K562 (cell line): ENCODE data around the gene SRL. TPM values are rescaled to one million over a fixed set of nuclear protein-coding genes. Genes with fewer than 3 reads are reported as not detected.

ENCODE experiments used
- CCNT2 ChIP-seq: IDR thresholded peaks from 2 replicates; pipeline ENCODE4 v1.6.1; 2011; ENCODE audit warnings: borderline replicate concordance, low read depth, mild to moderate bottlenecking, moderate library complexity, mixed read lengths, low read length; ENCODE audit not compliant: insufficient read length; ENCODE audit errors: extremely low read depth
- FOXK1 ChIP-seq: sonication (generic); formaldehyde crosslinking; IDR thresholded peaks from 2 replicates; pipeline ENCODE4 v1.8.0; 2022; ENCODE audit warnings: missing genetic modification reagents, mild to moderate bottlenecking, borderline replicate concordance
- GTF2E2 ChIP-seq: fragments of 200-800 bp; sonication (Bioruptor generic); IDR thresholded peaks from 2 replicates; pipeline ENCODE4 v1.6.1; 2016; ENCODE audit warnings: missing genetic modification characterization, missing compliant biosample characterization
- JUND ChIP-seq, 2 experiments: IDR thresholded peaks; 2 replicates in 1 of 2; 3 replicates in 1 of 2; pipeline ENCODE4 v1.6.1; 2011; ENCODE audit warnings: borderline replicate concordance in 2 of 2, low read depth in 2 of 2, low read length in 2 of 2, improper control_type of control experiment in 1 of 2, missing biosample characterization in 1 of 2, missing genetic modification characterization in 1 of 2, missing genetic modification reagents in 1 of 2
- NCOA4 ChIP-seq: fragments of 450-650 bp; IDR thresholded peaks from 2 replicates; pipeline ENCODE4 v1.6.1; 2018; ENCODE audit warnings: mild to moderate bottlenecking; ENCODE audit not compliant: partially characterized antibody
- NR2C1 ChIP-seq, 2 experiments: fragments of 450-650 bp; IDR thresholded peaks; 2 replicates each; pipeline ENCODE4 v1.6.1; 2017; ENCODE audit warnings: mild to moderate bottlenecking in 2 of 2, antibody characterized with exemption in 1 of 2, inconsistent platforms in 1 of 2, missing compliant biosample characterization in 1 of 2, missing genetic modification characterization in 1 of 2
- RBM15 ChIP-seq: fragments of 200-400 bp; formaldehyde crosslinking; IDR thresholded peaks from 2 replicates; pipeline ENCODE4 v1.6.1; 2018; ENCODE audit warnings: mild to moderate bottlenecking, low read length, moderate library complexity; ENCODE audit not compliant: insufficient read depth
- SLC30A9 ChIP-seq: fragments of 250-450 bp; sonication (Bioruptor Pico); IDR thresholded peaks from 2 replicates; pipeline ENCODE4 v1.8.0; 2022; ENCODE audit warnings: mild to moderate bottlenecking, moderate library complexity
- TFAP4 ChIP-seq: sonication (generic); formaldehyde crosslinking; IDR thresholded peaks from 2 replicates; pipeline ENCODE4 v1.8.0; 2022; ENCODE audit warnings: missing genetic modification reagents, mild to moderate bottlenecking, moderate library complexity, borderline replicate concordance
- TOE1 ChIP-seq, 2 experiments: fragments of 450-650 bp in 1 of 2; sonication (generic) in 1 of 2; formaldehyde crosslinking in 1 of 2; IDR thresholded peaks; 2 replicates each; pipeline versions ENCODE4 v1.7.1 to v1.8.0; 2016 to 2022; ENCODE audit warnings: borderline replicate concordance in 2 of 2, mild to moderate bottlenecking in 2 of 2, antibody characterized with exemption in 1 of 2, inconsistent platforms in 1 of 2, low read depth in 1 of 2, missing genetic modification reagents in 1 of 2, moderate library complexity in 1 of 2
- ZFX ChIP-seq: sonication (generic); formaldehyde crosslinking; IDR thresholded peaks from 2 replicates; pipeline ENCODE4 v1.8.0; 2022; ENCODE audit warnings: mild to moderate bottlenecking, missing genetic modification reagents, moderate library complexity
- ZNF224 ChIP-seq: sonication (generic); formaldehyde crosslinking; IDR thresholded peaks from 2 replicates; pipeline ENCODE4 v1.8.0; 2022; ENCODE audit warnings: mild to moderate bottlenecking, missing genetic modification reagents
- ZNF444 ChIP-seq: fragments of 250-450 bp; sonication (Bioruptor Pico); IDR thresholded peaks from 2 replicates; pipeline ENCODE4 v1.4.0; 2020; ENCODE audit warnings: mild to moderate bottlenecking, moderate library complexity
- ZNF57 ChIP-seq: fragments of 450-650 bp; formaldehyde crosslinking; IDR thresholded peaks from 2 replicates; pipeline ENCODE4 v1.4.0; 2020; ENCODE audit warnings: mild to moderate bottlenecking, moderate library complexity
- ZZZ3 ChIP-seq: fragments of 450-650 bp; IDR thresholded peaks from 2 replicates; pipeline ENCODE4 v1.6.1; 2016; ENCODE audit warnings: antibody characterized with exemption, mild to moderate bottlenecking, moderate library complexity
- polyA plus RNA-seq, 8 experiments: library from polyadenylated mRNA; depleted of rRNA in 4 of 8; stranded (reverse) in 5 of 8; unstranded in 3 of 8; fragments of >200 nt; fragmentation: Nextera tagmentation in 2 of 8; fragmentation: Illumina TruSeq in 1 of 8; extraction: Ambion mirVana in 2 of 8; extraction: Trizol in 1 of 8; gene quantifications; 2 replicates each; pipeline versions ENCODE4 v1.2.1 to v1.2.3, GENCODE V29; 2011 to 2014; ENCODE audit warnings: inconsistent platforms in 1 of 8, missing spikeins in 1 of 8
- total RNA-seq, 7 experiments: library from RNA; depleted of rRNA in 6 of 7; stranded (reverse); fragments of >200 nt in 6 of 7; fragmentation: Illumina TruSeq in 2 of 7; extraction: Trizol in 2 of 7; gene quantifications; 2 replicates each; pipeline versions ENCODE4 v1.2.1 to v1.2.3, GENCODE V29; 2011 to 2021; ENCODE audit warnings: low replicate concordance in 1 of 7
- TF ChIP-seq, protein P1 (sequence below), 2 experiments: fragments of 450-650 bp; IDR thresholded peaks; 2 replicates each; pipeline ENCODE4 v1.6.1; 2016
- TF ChIP-seq, protein P2 (sequence below): fragments of 250-450 bp; sonication (Bioruptor Pico); IDR thresholded peaks from 2 replicates; pipeline ENCODE4 v1.4.0; 2020; ENCODE audit warnings: borderline replicate concordance
- TF ChIP-seq, protein P3 (sequence below), 2 experiments: IDR thresholded peaks; 2 replicates each; pipeline ENCODE4 v1.6.1; 2012; ENCODE audit warnings: improper control_type of control experiment in 2 of 2, low read depth in 2 of 2, low read length in 2 of 2, borderline replicate concordance in 1 of 2

The SRL gene
- total and polyA plus RNA-seq, 9 of the 15 experiments (the other 6 are each of a cell fraction or from before 2014, with no cell fraction given): 0.01 TPM; not detected in 8

GRCh38 chr16:4271176-4272113, 29.6 kb upstream of the SRL start (continued):
- 0 out of 2 replicates have a peak, but pooled peaks have one; percentile 3 for TF ChIP-seq JUND (IDR thresholded peaks at IDR 0.05; ENCODE audit: borderline replicate concordance, low read depth, low read length)
- TF ChIP-seq JUND (tag; IDR thresholded peaks at IDR 0.05; ENCODE audit: borderline replicate concordance, low read depth, low read length): no peak
- TF ChIP-seq RBM15: no peak
- peak; percentile 73; the same call in 1 of the 2 replicates for TF ChIP-seq GTF2E2 (tag)
- TF ChIP-seq, protein P1, sequence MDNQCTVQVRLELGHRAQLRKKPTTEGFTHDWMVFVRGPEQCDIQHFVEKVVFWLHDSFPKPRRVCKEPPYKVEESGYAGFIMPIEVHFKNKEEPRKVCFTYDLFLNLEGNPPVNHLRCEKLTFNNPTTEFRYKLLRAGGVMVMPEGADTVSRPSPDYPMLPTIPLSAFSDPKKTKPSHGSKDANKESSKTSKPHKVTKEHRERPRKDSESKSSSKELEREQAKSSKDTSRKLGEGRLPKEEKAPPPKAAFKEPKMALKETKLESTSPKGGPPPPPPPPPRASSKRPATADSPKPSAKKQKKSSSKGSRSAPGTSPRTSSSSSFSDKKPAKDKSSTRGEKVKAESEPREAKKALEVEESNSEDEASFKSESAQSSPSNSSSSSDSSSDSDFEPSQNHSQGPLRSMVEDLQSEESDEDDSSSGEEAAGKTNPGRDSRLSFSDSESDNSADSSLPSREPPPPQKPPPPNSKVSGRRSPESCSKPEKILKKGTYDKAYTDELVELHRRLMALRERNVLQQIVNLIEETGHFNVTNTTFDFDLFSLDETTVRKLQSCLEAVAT (IDR thresholded peaks at IDR 0.05): no peak
- peak; percentile 74 for TF ChIP-seq CCNT2
- no peak for TF ChIP-seq ZNF57 (CRISPR knock-in tag)
- peak; percentile 77 for TF ChIP-seq TFAP4
- no peak for TF ChIP-seq NCOA4
- no peak for TF ChIP-seq SLC30A9 (CRISPR knock-in tag)
- TF ChIP-seq, protein P2, sequence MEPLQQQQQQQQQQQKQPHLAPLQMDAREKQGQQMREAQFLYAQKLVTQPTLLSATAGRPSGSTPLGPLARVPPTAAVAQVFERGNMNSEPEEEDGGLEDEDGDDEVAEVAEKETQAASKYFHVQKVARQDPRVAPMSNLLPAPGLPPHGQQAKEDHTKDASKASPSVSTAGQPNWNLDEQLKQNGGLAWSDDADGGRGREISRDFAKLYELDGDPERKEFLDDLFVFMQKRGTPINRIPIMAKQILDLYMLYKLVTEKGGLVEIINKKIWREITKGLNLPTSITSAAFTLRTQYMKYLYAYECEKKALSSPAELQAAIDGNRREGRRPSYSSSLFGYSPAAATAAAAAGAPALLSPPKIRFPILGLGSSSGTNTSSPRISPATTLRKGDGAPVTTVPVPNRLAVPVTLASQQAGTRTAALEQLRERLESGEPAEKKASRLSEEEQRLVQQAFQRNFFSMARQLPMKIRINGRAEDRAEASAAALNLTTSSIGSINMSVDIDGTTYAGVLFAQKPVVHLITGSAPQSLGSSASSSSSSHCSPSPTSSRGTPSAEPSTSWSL: no peak
- TF ChIP-seq ZFX (CRISPR knock-in tag): peak; percentile 99
- TF ChIP-seq FOXK1 (CRISPR knock-in tag): peak; percentile 48
- no peak for TF ChIP-seq ZZZ3
- TF ChIP-seq TOE1 (IDR thresholded peaks at IDR 0.05; ENCODE audit: borderline replicate concordance): peak; percentile 79
- no peak for TF ChIP-seq TOE1 (CRISPR knock-in tag; IDR thresholded peaks at IDR 0.05; ENCODE audit: borderline replicate concordance, low read depth)
- TF ChIP-seq NR2C1 (IDR thresholded peaks at IDR 0.05): no peak
- TF ChIP-seq NR2C1 (tag; IDR thresholded peaks at IDR 0.05): peak; percentile 64; the same call in 1 of the 2 replicates
- TF ChIP-seq ZNF444: no peak
- TF ChIP-seq, protein P3, sequence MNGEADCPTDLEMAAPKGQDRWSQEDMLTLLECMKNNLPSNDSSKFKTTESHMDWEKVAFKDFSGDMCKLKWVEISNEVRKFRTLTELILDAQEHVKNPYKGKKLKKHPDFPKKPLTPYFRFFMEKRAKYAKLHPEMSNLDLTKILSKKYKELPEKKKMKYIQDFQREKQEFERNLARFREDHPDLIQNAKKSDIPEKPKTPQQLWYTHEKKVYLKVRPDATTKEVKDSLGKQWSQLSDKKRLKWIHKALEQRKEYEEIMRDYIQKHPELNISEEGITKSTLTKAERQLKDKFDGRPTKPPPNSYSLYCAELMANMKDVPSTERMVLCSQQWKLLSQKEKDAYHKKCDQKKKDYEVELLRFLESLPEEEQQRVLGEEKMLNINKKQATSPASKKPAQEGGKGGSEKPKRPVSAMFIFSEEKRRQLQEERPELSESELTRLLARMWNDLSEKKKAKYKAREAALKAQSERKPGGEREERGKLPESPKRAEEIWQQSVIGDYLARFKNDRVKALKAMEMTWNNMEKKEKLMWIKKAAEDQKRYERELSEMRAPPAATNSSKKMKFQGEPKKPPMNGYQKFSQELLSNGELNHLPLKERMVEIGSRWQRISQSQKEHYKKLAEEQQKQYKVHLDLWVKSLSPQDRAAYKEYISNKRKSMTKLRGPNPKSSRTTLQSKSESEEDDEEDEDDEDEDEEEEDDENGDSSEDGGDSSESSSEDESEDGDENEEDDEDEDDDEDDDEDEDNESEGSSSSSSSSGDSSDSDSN (IDR thresholded peaks at IDR 0.05; ENCODE audit: borderline replicate concordance in 1 of 2, low read depth in 2 of 2, low read length in 2 of 2): peak in 1 of 2 experiments; percentile 62; a peak in 1 of 4 replicates
- no peak for TF ChIP-seq ZNF224 (CRISPR knock-in tag)
